ENCODE measurements around the gene SVOP.

GRCh38 chr12:108899145-108899544 lies 121.7 kb downstream of the SVOP start:
- no peak for TF ChIP-seq CTCF (conservative IDR thresholded peaks at IDR 0.05; ENCODE audit: low read length)
- no peak for TF ChIP-seq EZH2phosphoT487 (IDR thresholded peaks at IDR 0.05; ENCODE audit: borderline replicate concordance)
